Karpas-422 (cell line): ENCODE results near the gene TCIRG1. TPM values are rescaled to one million over a fixed set of nuclear protein-coding genes. Genes with fewer than 3 reads are reported as not detected.
"Not testable (repeated sequence)": the region's sequence is repeated elsewhere in the genome, so short reads cannot be mapped to it uniquely, and the experiment has no call there.

ENCODE experiments used
- DNase-seq: peaks from one replicate; pipeline ENCODE4 v3.0.0-alpha.2; 2015
- H2AFZ ChIP-seq: fragments of 200-600 bp; sonication (generic); 2 replicates; pipeline ENCODE4 v1.6.1; 2014; ENCODE audit warnings: antibody characterized with exemption, low read length, mixed read lengths
- H3K27ac ChIP-seq: fragments of 200-600 bp; sonication (generic); 2 replicates; pipeline ENCODE4 v1.5.1; 2014; ENCODE audit warnings: mild to moderate bottlenecking, low read length, moderate library complexity
- H3K27me3 ChIP-seq: fragments of 200-600 bp; sonication (generic); 2 replicates; pipeline ENCODE4 v1.6.1; 2014; ENCODE audit warnings: low read length, mixed read lengths
- H3K36me3 ChIP-seq: fragments of 200-600 bp; sonication (generic); 2 replicates; pipeline ENCODE4 v1.6.1; 2014; ENCODE audit warnings: low read length, mixed read lengths; ENCODE audit not compliant: insufficient read depth
- H3K4me1 ChIP-seq: fragments of 200-600 bp; sonication (generic); 2 replicates; pipeline ENCODE4 v1.6.1; 2014; ENCODE audit warnings: mild to moderate bottlenecking, low read length, mixed read lengths
- H3K4me2 ChIP-seq: fragments of 200-600 bp; sonication (generic); 2 replicates; pipeline ENCODE4 v1.6.1; 2014; ENCODE audit warnings: low read length, low read depth, mild to moderate bottlenecking; ENCODE audit not compliant: poor library complexity, severe bottlenecking
- H3K4me3 ChIP-seq: fragments of 200-600 bp; sonication (generic); 2 replicates; pipeline ENCODE4 v1.5.1; 2014; ENCODE audit warnings: mild to moderate bottlenecking, antibody characterized with exemption, low read length, mixed read lengths
- H3K79me2 ChIP-seq: fragments of 200-600 bp; sonication (generic); 2 replicates; pipeline ENCODE4 v1.6.1; 2014; ENCODE audit warnings: mild to moderate bottlenecking, low read length, mixed read lengths
- H3K9ac ChIP-seq: fragments of 200-600 bp; sonication (generic); 2 replicates; pipeline ENCODE4 v1.6.0; 2014; ENCODE audit warnings: low read length
- H3K9me2 ChIP-seq: fragments of 200-600 bp; sonication (generic), shearing (Covaris generic); replicated peaks from 2 replicates; pipeline ENCODE4 v1.6.0; 2014; ENCODE audit warnings: mild to moderate bottlenecking, low read length, moderate library complexity; ENCODE audit not compliant: insufficient read depth
- H3K9me3 ChIP-seq: fragments of 300-700, 200-600 bp; sonication (generic); 2 replicates; pipeline ENCODE4 v1.6.1; 2014; ENCODE audit warnings: low read length, mixed read lengths
- H4K20me1 ChIP-seq: fragments of 200-600 bp; sonication (generic); 2 replicates; pipeline ENCODE4 v1.6.1; 2014; ENCODE audit warnings: mild to moderate bottlenecking, antibody characterized with exemption, low read length, low read depth; ENCODE audit not compliant: insufficient read depth
- total RNA-seq: library from RNA; depleted of rRNA; stranded (reverse); fragments of >200 nt; shearing (Covaris generic); gene quantifications from 2 replicates; pipeline ENCODE4 v1.2.3, GENCODE V29; 2014; ENCODE audit warnings: low replicate concordance; rRNA removed

Gene TCIRG1, protein sequence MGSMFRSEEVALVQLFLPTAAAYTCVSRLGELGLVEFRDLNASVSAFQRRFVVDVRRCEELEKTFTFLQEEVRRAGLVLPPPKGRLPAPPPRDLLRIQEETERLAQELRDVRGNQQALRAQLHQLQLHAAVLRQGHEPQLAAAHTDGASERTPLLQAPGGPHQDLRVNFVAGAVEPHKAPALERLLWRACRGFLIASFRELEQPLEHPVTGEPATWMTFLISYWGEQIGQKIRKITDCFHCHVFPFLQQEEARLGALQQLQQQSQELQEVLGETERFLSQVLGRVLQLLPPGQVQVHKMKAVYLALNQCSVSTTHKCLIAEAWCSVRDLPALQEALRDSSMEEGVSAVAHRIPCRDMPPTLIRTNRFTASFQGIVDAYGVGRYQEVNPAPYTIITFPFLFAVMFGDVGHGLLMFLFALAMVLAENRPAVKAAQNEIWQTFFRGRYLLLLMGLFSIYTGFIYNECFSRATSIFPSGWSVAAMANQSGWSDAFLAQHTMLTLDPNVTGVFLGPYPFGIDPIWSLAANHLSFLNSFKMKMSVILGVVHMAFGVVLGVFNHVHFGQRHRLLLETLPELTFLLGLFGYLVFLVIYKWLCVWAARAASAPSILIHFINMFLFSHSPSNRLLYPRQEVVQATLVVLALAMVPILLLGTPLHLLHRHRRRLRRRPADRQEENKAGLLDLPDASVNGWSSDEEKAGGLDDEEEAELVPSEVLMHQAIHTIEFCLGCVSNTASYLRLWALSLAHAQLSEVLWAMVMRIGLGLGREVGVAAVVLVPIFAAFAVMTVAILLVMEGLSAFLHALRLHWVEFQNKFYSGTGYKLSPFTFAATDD
- total RNA-seq: 47.7 and 82.3 TPM in 2 replicates

DNA sequence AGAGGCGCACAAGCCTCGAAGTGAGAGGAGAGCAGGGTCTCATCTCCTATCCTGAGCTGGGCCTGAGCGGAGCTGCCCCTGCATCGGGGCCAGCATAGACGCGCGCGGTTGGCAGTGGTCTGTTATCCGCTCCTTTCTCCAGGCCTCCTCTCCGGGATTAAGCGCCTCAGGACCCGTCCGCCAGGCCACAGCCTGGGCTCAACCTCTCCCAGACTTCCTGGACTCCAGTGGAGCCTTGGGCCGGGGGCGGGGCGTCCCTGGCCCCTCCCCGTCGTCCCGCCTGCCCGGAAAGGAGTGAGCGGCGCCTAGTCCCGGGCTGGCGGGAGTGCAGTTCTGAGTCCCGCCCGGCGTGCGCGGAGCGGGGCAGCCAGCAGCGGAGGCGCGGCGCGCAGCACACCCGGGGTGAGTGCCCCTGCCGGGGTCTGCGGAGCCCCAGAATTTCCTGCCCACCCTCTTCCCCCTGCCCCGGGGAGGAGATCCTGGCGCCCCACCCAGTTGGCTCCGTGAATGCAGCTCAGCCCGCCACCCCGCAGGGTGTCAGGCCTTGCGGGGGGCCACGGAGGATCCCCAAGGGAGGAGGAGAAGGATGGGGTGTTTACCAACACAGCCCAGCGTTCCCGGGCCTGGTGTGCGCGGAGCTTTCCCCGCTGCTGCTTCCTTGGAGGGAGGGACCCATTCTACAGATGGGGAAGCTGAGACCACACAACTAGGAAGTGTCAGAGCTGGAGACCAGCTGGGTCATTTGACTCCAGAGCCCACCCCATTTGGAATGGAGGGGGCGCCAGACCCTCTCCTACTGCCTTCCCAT lies at the start of gene TCIRG1:
TSS of gene TCIRG1 (plus strand) at position 308 of the 808 bp plus-strand sequence. CDS start 2,247 bp downstream, outside the sequence.
- peak within 1 kb of the TSS; percentile 81 for H3K27ac ChIP-seq
- no peaks in the 10 kb centered on the region for H3K27me3 ChIP-seq
- peak; percentile 82 for DNase-seq
- H3K4me1 ChIP-seq: peaks cover 40% of the 10 kb centered on the region
- peak within 1 kb of the TSS; percentile 72 for H3K9ac ChIP-seq
- H3K9me2 ChIP-seq: no peaks in the 10 kb centered on the region
- H3K4me2 ChIP-seq: peak within 1 kb of the TSS; percentile 72
- no peaks in the 10 kb centered on the region for H3K9me3 ChIP-seq
- peaks cover 3% of the 10 kb centered on the region; the same call in 1 of the 2 replicates for H3K36me3 ChIP-seq
- no peaks in the 10 kb centered on the region for H4K20me1 ChIP-seq
- peaks cover 9% of the 10 kb centered on the region; the same call in 1 of the 2 replicates for H3K79me2 ChIP-seq
- peak within 1 kb of the TSS; percentile 71 for H3K4me3 ChIP-seq
- H2AFZ ChIP-seq: peak within 1 kb of the TSS; percentile 37; the same call in 1 of the 2 replicates

DNA sequence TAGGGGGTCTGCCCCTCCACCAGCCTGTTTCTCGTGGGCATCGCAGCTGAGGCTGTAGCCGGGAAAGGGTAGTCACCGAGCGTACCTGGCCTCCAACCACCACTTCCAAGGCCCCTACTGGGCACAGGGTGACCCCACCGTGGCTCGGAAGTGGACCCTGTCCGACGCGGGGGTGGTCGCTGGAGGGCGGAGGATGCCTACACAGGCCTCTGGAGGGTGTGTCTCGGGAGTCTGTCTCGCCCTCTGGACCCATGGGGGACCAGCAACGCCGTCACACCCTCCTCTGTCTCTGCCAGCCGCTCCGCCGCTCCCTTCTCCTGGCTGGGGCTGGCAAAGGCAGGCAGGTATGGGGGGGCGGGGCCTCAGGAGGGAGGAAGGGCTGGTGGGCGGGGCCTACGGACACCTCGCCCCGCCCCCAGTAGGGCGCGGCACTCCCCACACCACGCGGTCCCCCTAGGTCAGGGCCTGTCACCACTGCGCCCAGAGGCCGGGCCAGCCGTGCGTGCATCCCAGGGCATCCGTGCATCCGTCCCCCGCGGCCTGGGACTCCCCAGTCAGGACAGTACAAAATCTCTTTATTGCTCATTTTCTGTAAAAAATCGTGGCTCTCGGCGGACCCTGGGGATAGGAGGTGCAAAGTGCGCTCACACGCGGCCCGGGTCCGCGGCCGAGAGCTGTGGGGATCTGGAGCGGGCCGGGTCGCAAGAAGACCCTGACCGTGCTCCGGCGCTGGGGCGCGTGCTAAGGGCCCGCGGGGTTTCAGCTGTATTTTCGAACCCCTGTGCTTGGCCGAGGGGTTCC lies 48.1 kb upstream of the TCIRG1 start:
- H4K20me1 ChIP-seq, H3K79me2 ChIP-seq, H3K9me2 ChIP-seq, H2AFZ ChIP-seq, H3K27ac ChIP-seq, H3K9ac ChIP-seq, H3K4me3 ChIP-seq, H3K27me3 ChIP-seq, H3K4me2 ChIP-seq, H3K36me3 ChIP-seq, H3K9me3 ChIP-seq, DNase-seq, H3K4me1 ChIP-seq: not testable (repeated sequence)

DNA sequence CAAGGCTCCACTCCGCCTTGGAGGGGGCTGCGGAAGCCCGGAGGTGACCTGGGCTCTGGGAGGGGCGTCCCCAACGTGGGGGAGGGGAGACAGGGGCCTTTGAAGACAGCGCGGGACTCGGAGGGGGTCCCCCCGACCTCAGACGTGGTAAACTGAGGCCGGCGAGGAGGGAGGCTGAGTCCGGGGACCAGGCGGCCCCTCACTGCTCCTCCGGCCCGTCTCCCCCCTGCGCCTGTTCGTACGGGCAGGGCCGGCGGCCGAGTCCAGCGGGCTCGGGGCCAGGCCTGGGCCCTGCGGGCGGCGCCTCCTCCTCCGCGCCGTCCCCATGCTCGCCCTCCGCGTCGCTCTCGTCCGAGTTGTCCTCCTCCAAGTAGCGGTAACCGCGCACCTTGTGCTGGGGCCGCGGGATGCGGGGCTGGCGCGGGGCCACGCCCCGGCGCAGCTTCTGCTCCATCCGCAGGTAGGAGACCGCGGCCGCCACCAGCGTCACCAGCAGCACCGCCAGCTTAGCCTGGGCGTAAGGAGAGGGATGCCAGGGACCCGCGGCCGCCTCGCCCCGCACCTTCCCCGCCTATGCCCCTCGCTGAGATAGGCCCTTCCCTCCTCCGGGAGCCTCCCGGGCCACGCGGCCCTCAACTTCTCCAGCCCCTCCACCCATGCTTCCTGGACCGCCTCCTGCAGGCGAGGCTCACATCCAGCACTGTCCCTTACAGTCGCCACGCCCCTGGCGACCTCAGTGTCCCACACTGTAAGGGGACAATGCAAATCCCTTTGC lies 47.3 kb upstream of the TCIRG1 start:
- not testable (repeated sequence) for H3K4me3 ChIP-seq, H3K27ac ChIP-seq, H3K9ac ChIP-seq, H3K9me2 ChIP-seq, H3K4me1 ChIP-seq, H3K36me3 ChIP-seq, H4K20me1 ChIP-seq, H3K27me3 ChIP-seq, H3K4me2 ChIP-seq, H3K79me2 ChIP-seq, DNase-seq, H2AFZ ChIP-seq, H3K9me3 ChIP-seq

DNA sequence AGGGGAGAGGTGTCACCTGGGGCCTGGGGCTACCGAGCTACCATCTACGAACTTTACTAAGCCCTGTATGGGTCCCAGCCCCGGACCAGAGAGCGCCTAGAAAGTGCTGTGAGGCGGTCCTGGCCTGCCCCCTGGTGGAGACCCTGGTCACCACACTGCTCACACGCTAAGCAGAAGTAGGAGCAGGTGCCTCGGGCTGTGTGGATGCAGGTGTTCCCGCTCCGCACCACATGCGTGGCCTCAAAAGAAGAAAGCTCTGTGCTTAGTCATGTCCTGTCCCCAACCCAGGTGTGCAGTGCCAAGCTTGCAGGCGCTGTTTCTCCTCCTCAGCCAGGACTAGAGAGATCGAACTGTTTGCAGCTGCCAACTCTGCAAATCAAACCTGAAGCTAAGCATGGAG lies 45.0 kb upstream of the TCIRG1 start:
- H3K9me3 ChIP-seq, H3K79me2 ChIP-seq, H3K4me3 ChIP-seq, H3K9ac ChIP-seq, H3K27me3 ChIP-seq, H3K9me2 ChIP-seq, H3K36me3 ChIP-seq, H3K27ac ChIP-seq, H4K20me1 ChIP-seq, H3K4me1 ChIP-seq, H2AFZ ChIP-seq, H3K4me2 ChIP-seq: not testable (repeated sequence)
- peak; percentile 54 for DNase-seq

DNA sequence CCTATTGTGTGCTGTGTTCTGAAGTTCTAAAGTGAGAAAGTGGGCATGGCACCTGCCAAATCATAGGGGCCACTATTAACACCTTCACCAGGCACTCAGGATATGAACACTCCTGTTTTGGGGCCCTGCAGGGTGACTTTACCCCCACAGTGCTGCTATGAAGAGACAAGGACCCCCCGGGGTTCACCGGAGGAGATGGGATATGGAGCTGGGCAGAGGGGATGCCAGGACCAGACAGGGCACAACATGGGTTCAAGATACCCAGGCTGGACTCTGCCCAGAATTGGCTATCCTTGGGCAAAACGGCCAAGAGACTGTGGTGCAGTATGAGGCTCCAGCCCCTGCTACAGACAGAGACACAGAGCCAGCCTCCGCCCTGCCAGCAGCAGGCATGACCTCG lies 44.4 kb upstream of the TCIRG1 start:
- H4K20me1 ChIP-seq, H3K9me3 ChIP-seq, H3K4me3 ChIP-seq, H3K9ac ChIP-seq, H3K79me2 ChIP-seq, DNase-seq, H3K27me3 ChIP-seq, H3K9me2 ChIP-seq, H3K4me2 ChIP-seq, H3K4me1 ChIP-seq, H3K27ac ChIP-seq, H3K36me3 ChIP-seq, H2AFZ ChIP-seq: not testable (repeated sequence)

DNA sequence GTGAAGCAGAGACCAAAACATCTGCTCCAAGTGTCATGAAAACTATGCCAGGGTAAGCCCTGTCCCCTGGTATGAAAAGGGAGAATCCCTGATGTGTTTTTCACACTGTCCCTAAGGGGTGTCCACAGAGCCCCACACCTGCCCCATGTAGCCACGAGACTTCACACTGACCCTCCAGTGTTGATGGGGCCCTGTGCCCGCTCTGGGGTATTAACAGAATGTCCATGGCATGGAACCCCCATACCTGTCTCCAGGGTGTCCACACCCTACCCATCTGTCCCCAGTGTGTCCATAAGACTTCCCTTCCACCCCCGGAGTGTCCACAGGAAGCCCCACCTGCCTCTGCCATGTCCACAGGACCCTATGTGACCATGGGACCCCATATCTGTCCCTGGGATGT lies 43.7 kb upstream of the TCIRG1 start:
- H3K4me2 ChIP-seq, H3K4me3 ChIP-seq, H3K27ac ChIP-seq, H3K36me3 ChIP-seq, DNase-seq, H3K9me2 ChIP-seq, H3K27me3 ChIP-seq, H3K9me3 ChIP-seq, H2AFZ ChIP-seq, H3K79me2 ChIP-seq, H3K9ac ChIP-seq, H3K4me1 ChIP-seq, H4K20me1 ChIP-seq: not testable (repeated sequence)

DNA sequence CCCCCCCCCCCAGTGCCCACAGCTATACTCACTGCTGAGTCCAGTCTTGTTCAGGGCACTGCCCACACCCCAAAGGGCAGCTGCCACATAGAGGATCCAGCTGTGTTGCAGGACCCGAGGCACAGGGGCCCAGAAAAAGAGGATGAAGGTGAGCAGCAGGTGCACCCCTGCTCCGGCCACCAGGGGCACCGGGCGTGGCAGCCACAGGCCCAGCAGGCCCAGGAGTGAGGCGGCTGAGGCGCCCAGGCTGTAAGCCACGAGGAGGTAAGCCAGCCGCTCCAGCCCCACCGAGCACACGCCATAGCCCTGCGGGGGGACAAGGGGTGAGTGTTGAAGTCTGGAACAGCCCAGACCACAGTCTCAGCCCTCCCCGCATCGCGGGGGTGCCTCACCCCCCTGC lies 43.2 kb upstream of the TCIRG1 start:
- H3K9me3 ChIP-seq, H3K36me3 ChIP-seq, H4K20me1 ChIP-seq, H3K4me3 ChIP-seq, H3K27ac ChIP-seq, H2AFZ ChIP-seq, H3K9me2 ChIP-seq, H3K79me2 ChIP-seq, DNase-seq, H3K4me2 ChIP-seq, H3K27me3 ChIP-seq, H3K9ac ChIP-seq, H3K4me1 ChIP-seq: not testable (repeated sequence)
